ENCODE results near the gene GNG14. TPM values are rescaled to one million over a fixed set of nuclear protein-coding genes. Genes with fewer than 3 reads are reported as not detected.

The GNG14 gene
- total and polyA plus RNA-seq, 10 of the 15 experiments (the other 5 are each of a cell fraction or from before 2014, with no cell fraction given): not detected

DNA sequence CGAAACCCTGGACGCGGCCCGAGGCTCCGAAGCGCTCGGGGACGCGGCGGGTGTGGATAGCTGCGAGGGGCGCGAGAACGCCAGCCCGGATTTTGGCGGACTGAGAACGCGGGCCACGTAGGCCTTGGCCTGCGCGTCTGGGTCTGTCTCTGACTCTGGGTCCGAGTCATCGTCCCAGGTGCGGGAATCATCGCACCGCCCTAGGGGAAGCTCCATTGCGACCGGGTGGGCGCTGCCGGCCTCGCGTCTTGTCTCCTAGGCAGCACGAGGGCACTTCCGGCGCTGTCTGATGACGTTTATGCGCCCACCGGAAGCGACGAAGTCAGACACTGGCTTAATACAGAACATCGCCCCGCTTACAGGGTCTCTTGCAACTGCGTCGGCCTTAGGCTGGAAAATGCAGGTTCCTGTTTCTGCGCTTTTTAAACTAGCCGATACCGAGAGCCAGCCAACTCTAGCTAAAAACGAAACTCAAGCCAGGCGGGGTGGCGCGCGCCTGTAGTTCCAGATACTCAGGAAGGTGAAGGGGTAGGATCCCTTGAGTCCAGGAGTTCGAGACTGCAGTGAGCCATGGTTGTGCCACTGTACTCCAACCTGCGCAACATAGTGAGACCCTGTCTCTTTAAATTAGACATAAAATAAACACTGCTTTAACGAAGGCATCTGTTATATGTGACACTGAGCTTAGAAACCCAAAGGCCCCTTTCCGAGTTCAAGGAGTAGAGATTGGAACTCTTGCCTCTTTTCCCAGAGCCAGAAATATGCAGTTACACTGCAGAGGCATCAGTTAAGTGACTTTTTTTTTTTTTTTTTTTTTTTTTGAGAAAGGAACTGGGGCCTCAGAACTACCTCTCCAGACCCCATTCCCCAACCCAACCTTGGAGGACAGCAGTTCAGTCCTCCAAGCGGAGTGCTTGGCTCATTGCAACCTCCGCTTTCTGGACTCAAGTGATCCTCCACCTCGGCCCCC lies 8.9 kb downstream of the GNG14 start, which contains the start of gene FBXW9 (continued):
- TF ChIP-seq, protein P1, sequence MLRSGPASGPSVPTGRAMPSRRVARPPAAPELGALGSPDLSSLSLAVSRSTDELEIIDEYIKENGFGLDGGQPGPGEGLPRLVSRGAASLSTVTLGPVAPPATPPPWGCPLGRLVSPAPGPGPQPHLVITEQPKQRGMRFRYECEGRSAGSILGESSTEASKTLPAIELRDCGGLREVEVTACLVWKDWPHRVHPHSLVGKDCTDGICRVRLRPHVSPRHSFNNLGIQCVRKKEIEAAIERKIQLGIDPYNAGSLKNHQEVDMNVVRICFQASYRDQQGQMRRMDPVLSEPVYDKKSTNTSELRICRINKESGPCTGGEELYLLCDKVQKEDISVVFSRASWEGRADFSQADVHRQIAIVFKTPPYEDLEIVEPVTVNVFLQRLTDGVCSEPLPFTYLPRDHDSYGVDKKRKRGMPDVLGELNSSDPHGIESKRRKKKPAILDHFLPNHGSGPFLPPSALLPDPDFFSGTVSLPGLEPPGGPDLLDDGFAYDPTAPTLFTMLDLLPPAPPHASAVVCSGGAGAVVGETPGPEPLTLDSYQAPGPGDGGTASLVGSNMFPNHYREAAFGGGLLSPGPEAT (IDR thresholded peaks at IDR 0.05; ENCODE audit: low read depth): peak; percentile 95
- no peak for TF ChIP-seq JUND (IDR thresholded peaks at IDR 0.05; ENCODE audit: low read depth, low read length)
- TF ChIP-seq EP300 (IDR thresholded peaks at IDR 0.05; ENCODE audit: borderline replicate concordance in 1 of 2, control insufficient read depth in 1 of 2, low read depth in 2 of 2, low read length in 2 of 2): no peak
- TF ChIP-seq POLR2AphosphoS2 (IDR thresholded peaks at IDR 0.05; ENCODE audit: low read depth, low read length): peak; percentile 88
- TF ChIP-seq SMAD5 (IDR thresholded peaks at IDR 0.05; ENCODE audit: low read depth): peak; percentile 63; the same call in 1 of the 2 replicates
- peak; percentile 43; the same call in 1 of the 2 replicates for TF ChIP-seq NR2C1 (IDR thresholded peaks at IDR 0.05)
- no peak for TF ChIP-seq SMC3 (IDR thresholded peaks at IDR 0.05; ENCODE audit: borderline replicate concordance, low read length)
- no peak for TF ChIP-seq TBL1XR1 (IDR thresholded peaks at IDR 0.05; ENCODE audit: low read depth, low read length)
- peak; percentile 44 for TF ChIP-seq USF1 (IDR thresholded peaks at IDR 0.05; ENCODE audit: borderline replicate concordance, extremely low read length, insufficient read depth, low read depth, low read length)
- TF ChIP-seq NBN (IDR thresholded peaks at IDR 0.05): peak; percentile 91
- no peak for TF ChIP-seq CBX3 (IDR thresholded peaks at IDR 0.05; ENCODE audit: borderline replicate concordance, low read depth)
- peak; percentile 55; the same call in 1 of the 2 replicates for TF ChIP-seq ZBED1 (IDR thresholded peaks at IDR 0.05; ENCODE audit: borderline replicate concordance)
- TF ChIP-seq, protein P2, sequence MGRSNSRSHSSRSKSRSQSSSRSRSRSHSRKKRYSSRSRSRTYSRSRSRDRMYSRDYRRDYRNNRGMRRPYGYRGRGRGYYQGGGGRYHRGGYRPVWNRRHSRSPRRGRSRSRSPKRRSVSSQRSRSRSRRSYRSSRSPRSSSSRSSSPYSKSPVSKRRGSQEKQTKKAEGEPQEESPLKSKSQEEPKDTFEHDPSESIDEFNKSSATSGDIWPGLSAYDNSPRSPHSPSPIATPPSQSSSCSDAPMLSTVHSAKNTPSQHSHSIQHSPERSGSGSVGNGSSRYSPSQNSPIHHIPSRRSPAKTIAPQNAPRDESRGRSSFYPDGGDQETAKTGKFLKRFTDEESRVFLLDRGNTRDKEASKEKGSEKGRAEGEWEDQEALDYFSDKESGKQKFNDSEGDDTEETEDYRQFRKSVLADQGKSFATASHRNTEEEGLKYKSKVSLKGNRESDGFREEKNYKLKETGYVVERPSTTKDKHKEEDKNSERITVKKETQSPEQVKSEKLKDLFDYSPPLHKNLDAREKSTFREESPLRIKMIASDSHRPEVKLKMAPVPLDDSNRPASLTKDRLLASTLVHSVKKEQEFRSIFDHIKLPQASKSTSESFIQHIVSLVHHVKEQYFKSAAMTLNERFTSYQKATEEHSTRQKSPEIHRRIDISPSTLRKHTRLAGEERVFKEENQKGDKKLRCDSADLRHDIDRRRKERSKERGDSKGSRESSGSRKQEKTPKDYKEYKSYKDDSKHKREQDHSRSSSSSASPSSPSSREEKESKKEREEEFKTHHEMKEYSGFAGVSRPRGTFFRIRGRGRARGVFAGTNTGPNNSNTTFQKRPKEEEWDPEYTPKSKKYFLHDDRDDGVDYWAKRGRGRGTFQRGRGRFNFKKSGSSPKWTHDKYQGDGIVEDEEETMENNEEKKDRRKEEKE (IDR thresholded peaks at IDR 0.05): no peak
- no peak for TF ChIP-seq ZBTB11 (CRISPR knock-in tag; IDR thresholded peaks at IDR 0.05)
- TF ChIP-seq CHD1 (IDR thresholded peaks at IDR 0.05; ENCODE audit: low read depth, low read length): no peak
- no peak for TF ChIP-seq RBBP5 (conservative IDR thresholded peaks at IDR 0.05)
- no peak for TF ChIP-seq ZNF384 (IDR thresholded peaks at IDR 0.05; ENCODE audit: borderline replicate concordance, low read depth, low read length)
- TF ChIP-seq IRF4 (IDR thresholded peaks at IDR 0.05; ENCODE audit: low read depth, low read length): no peak
- TF ChIP-seq IKZF1 (conservative IDR thresholded peaks at IDR 0.05): peak; percentile 80
- TF ChIP-seq GATAD2B (conservative IDR thresholded peaks at IDR 0.05; ENCODE audit: low read depth): peak; percentile 43; the same call in 1 of the 2 replicates
- TF ChIP-seq YY1 (IDR thresholded peaks at IDR 0.05; ENCODE audit: low read depth, low read length): peak; percentile 82
